ENCODE results near the gene PTTG1IP. TPM values are rescaled to one million over a fixed set of nuclear protein-coding genes. Genes with fewer than 3 reads are reported as not detected.

PTTG1IP gene
- total RNA-seq, 1 donor from 2014 or later: 209 TPM

DNA sequence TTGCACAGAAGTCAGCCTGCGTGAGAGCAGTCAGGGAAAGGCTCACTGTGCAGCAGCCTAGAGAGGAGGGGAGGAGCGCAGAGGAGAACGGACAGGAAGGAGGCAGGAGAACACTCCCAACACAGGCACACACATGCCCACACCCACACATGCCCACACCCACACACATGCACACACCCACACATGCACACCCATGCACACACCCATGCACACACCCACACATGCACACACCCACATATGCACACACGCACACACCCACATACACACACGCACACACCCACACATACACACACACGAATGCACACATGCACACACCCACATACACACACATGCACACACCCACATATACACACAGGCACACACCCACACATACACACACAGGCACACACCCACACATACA, 62.7 kb downstream of the PTTG1IP start:
- TF ChIP-seq, protein P1, sequence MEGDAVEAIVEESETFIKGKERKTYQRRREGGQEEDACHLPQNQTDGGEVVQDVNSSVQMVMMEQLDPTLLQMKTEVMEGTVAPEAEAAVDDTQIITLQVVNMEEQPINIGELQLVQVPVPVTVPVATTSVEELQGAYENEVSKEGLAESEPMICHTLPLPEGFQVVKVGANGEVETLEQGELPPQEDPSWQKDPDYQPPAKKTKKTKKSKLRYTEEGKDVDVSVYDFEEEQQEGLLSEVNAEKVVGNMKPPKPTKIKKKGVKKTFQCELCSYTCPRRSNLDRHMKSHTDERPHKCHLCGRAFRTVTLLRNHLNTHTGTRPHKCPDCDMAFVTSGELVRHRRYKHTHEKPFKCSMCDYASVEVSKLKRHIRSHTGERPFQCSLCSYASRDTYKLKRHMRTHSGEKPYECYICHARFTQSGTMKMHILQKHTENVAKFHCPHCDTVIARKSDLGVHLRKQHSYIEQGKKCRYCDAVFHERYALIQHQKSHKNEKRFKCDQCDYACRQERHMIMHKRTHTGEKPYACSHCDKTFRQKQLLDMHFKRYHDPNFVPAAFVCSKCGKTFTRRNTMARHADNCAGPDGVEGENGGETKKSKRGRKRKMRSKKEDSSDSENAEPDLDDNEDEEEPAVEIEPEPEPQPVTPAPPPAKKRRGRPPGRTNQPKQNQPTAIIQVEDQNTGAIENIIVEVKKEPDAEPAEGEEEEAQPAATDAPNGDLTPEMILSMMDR (IDR thresholded peaks at IDR 0.05): no peak
- H3K36me3 ChIP-seq: peaks cover 68% of the 10 kb centered on the region
- peaks cover 12% of the 10 kb centered on the region for H3K4me1 ChIP-seq
- H3K27me3 ChIP-seq (ENCODE audit: low read depth): no peaks in the 10 kb centered on the region
- DNase-seq: no peak
- no peaks in the 10 kb centered on the region for H3K9me3 ChIP-seq
- ATAC-seq: no peak
- no peak overlapping the region for H3K4me3 ChIP-seq
- intact Hi-C loops (cut with DNase I): no loop called here
- no peak overlapping the region for H3K27ac ChIP-seq

DNA sequence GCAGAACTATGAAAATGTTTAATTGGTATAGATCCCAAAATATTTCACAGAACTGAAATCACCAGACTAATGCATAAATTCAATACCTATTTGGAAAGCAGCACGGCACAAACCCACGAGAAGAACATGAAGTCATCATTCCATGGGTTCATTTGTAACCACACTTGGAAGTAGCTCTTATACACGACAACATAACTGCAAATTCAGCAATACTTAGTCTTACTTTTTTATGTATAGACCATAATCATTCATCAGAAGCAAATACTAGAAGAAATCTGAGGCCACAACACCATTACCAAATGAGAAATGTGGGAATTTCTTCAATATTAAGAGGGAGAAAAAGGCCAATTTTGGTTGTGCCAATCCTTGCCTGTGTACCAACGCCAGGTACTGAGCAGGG, 67.6 kb downstream of the PTTG1IP start:
- Histone ChIP-seq H3K4me1 (peaks cover 13% of the 10 kb centered on the region), H3K36me3 (peaks cover 63% of the 10 kb centered on the region), H3K4me3 (no peak overlapping the region), H3K27me3 (ENCODE audit: low read depth) (no peaks in the 10 kb centered on the region), H3K9me3 (no peaks in the 10 kb centered on the region), H3K27ac (no peak overlapping the region)
- no peak for DNase-seq
- TF ChIP-seq, protein P1 (IDR thresholded peaks at IDR 0.05): no peak
- intact Hi-C loops (cut with DNase I): no loop called here
- no peak for ATAC-seq

DNA sequence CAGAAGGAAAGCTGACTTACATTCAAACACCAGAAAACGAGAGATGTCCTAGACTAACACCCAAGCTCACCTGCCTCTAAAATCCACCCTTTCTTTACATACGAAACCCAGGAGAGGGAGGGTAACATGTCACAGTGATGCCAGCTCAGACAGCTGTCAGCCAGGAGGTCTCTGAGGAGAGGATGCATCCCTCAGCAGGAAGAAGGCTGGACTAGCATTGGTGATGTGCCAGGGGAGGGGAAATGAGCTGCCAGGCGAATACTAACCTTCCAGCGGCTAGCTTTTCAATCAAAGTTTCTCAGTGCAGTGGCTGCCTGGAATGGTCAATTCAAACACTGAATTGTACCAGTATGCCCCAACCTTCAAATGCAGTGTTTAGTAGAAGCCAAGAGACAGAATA, 68.3 kb downstream of the PTTG1IP start:
- Histone ChIP-seq H3K4me1 (peaks cover 19% of the 10 kb centered on the region), H3K4me3 (no peak overlapping the region), H3K27me3 (ENCODE audit: low read depth) (no peaks in the 10 kb centered on the region), H3K27ac (no peak overlapping the region), H3K9me3 (no peaks in the 10 kb centered on the region), H3K36me3 (peaks cover 59% of the 10 kb centered on the region)
- intact Hi-C loops (cut with DNase I): no loop called here
- TF ChIP-seq, protein P1 (IDR thresholded peaks at IDR 0.05): no peak
- no peak for ATAC-seq
- no peak for DNase-seq

DNA sequence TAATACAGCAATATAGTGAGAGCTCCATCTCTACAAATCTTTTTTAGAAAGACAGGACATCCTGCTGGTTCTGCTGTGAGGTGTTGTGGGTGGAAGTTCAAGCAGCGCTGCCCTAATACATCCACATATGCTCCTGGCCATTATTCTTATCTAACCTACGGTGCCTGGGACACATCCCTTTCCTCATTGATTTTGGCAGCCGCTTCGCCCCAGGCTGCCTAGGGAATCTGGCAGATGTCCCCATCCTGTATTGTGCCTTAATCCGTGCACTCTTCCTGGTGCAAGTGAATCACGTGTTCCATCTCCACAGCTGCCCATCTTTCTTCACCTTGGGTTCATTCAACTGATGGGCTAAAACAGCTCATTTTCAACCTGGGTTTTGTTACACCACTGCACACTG, 68.7 kb downstream of the PTTG1IP start:
- peaks cover 24% of the 10 kb centered on the region for H3K4me1 ChIP-seq
- TF ChIP-seq, protein P1 (IDR thresholded peaks at IDR 0.05): no peak
- ATAC-seq (no peak), DNase-seq (no peak)
- H3K4me3 ChIP-seq: no peak overlapping the region
- peaks cover 54% of the 10 kb centered on the region for H3K36me3 ChIP-seq
- intact Hi-C loops (cut with DNase I): no loop called here
- no peaks in the 10 kb centered on the region for H3K9me3 ChIP-seq
- no peak overlapping the region for H3K27ac ChIP-seq
- no peaks in the 10 kb centered on the region for H3K27me3 ChIP-seq (ENCODE audit: low read depth)

DNA sequence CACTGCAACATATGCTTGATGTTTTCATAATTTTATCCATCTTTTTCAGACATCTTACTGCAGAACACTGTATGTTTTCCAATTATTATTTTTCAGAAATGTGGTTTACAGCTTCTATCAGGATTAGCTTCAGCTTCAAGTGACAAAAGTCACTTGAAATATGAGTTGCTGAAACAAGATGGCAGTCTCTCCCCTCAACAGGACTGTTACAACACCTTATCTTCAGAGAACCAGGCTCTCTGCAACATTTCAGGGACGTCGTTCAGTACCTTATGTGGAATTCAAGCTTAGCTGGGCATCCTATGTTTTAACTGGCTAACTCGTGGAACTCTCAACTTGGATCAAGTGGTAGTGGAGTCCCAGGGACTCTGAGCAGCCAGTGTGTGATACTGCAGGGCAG, 69.8 kb downstream of the PTTG1IP start:
- ATAC-seq (no peak), DNase-seq (no peak)
- no peaks in the 10 kb centered on the region for H3K27me3 ChIP-seq (ENCODE audit: low read depth)
- H3K4me1 ChIP-seq: peaks cover 34% of the 10 kb centered on the region
- intact Hi-C loops (cut with DNase I): no loop called here
- TF ChIP-seq, protein P1 (IDR thresholded peaks at IDR 0.05): no peak
- H3K9me3 ChIP-seq: no peaks in the 10 kb centered on the region
- H3K4me3 ChIP-seq: no peak overlapping the region
- no peak overlapping the region for H3K27ac ChIP-seq
- H3K36me3 ChIP-seq: peaks cover 43% of the 10 kb centered on the region

Measured in lower lobe of right lung (tissue), 2 donors.